GM12878 (cell line): ENCODE results near the gene DNAJC6. TPM values are rescaled to one million over a fixed set of nuclear protein-coding genes. Genes with fewer than 3 reads are reported as not detected.

ENCODE experiments used
- ATAC-seq: fragments of 200-7000 bp; cut with Tn5 transposase; 3 replicates; pipeline ENCODE4 v1.9.1; 2020; ENCODE audit warnings: mild to moderate bottlenecking, moderate library complexity
- BruUV-seq: library from RNA; stranded (reverse); fragments of 400-500 nt; replicated peaks from 2 replicates; lab custom pipeline; 2021; lab: Mats Ljungman, UMichigan
- CTCF ChIA-PET: fragments of 300-600 bp; sonication (Branson Sonifier 250); formaldehyde crosslinking; extraction: SDS; loops from one replicate; lab custom pipeline; 2021; ENCODE audit warnings: inconsistent platforms; lab: Yijun Ruan, JAX
- POLR2A ChIA-PET: fragments of 350-600 bp; formaldehyde crosslinking; extraction: SDS; loops from one replicate; lab custom pipeline; 2021; ENCODE audit warnings: inconsistent platforms; lab: Charles Lee
- RAD21 ChIA-PET: fragments of 300-600 bp; sonication (Branson Sonifier 250); formaldehyde crosslinking; loops from one replicate; lab custom pipeline; 2023; ENCODE audit warnings: antibody characterized with exemption; ENCODE audit not compliant: unreplicated experiment; lab: Charles Lee
- SMC1A ChIA-PET: fragments of 300-600 bp; sonication (Branson Sonifier 250); formaldehyde crosslinking; loops from one replicate; lab custom pipeline; 2023; ENCODE audit not compliant: unreplicated experiment, uncharacterized antibody; lab: Charles Lee
- DNase-seq: peaks from one replicate; pipeline ENCODE4 v3.0.0-alpha.2; 2011; ENCODE audit warnings: low read depth, low spot score
- FAIRE-seq: peaks from 3 replicates; lab custom pipeline; 2011; peaks lifted over from hg19 to GRCh38; lab: Jason Lieb, UNC
- H2AFZ ChIP-seq: 2 replicates; pipeline ENCODE4 v1.6.0; 2011; ENCODE audit warnings: low read depth, low read length, control low read depth; ENCODE audit not compliant: control insufficient read depth
- H3K27ac ChIP-seq: 2 replicates; pipeline ENCODE4 v1.5.1; 2011; ENCODE audit warnings: control low read depth; ENCODE audit not compliant: control insufficient read depth, insufficient read depth
- H3K27me3 ChIP-seq, 2 experiments: replicated peaks in 1 of 2; 2 replicates each; pipeline versions ENCODE4 v1.6.0 to v1.6.1; 2011; ENCODE audit warnings: low read length in 1 of 2; ENCODE audit not compliant: control insufficient read depth in 2 of 2, insufficient read depth in 2 of 2
- H3K36me3 ChIP-seq, 2 experiments: 2 replicates each; pipeline ENCODE4 v1.5.1; 2011; ENCODE audit warnings: low read length in 1 of 2; ENCODE audit not compliant: control insufficient read depth in 2 of 2, insufficient read depth in 2 of 2
- H3K4me1 ChIP-seq: 2 replicates; pipeline ENCODE4 v1.6.1; 2011; ENCODE audit warnings: mild to moderate bottlenecking, low read length, moderate library complexity, mixed read lengths; ENCODE audit not compliant: control insufficient read depth, insufficient read depth
- H3K4me2 ChIP-seq: 2 replicates; pipeline ENCODE4 v1.6.0; 2011; ENCODE audit warnings: control low read depth; ENCODE audit not compliant: control insufficient read depth, insufficient read depth
- H3K4me3 ChIP-seq: fragments of 200-600 bp; sonication (generic); 2 replicates; pipeline ENCODE4 v1.5.1; 2016
- H3K79me2 ChIP-seq: 2 replicates; pipeline ENCODE4 v1.6.0; 2011; ENCODE audit warnings: low read length; ENCODE audit not compliant: control insufficient read depth, insufficient read depth
- H3K9ac ChIP-seq: 2 replicates; pipeline ENCODE4 v1.8.0; 2011; ENCODE audit warnings: low read length, control low read depth, mixed read lengths; ENCODE audit not compliant: control insufficient read depth, insufficient read depth
- H3K9me3 ChIP-seq: replicated peaks from 3 replicates; pipeline ENCODE4 v1.5.1; 2011; ENCODE audit warnings: mild to moderate bottlenecking, low read length; ENCODE audit not compliant: control insufficient read depth, insufficient read depth
- H4K20me1 ChIP-seq: 2 replicates; pipeline ENCODE4 v1.6.0; 2011; ENCODE audit not compliant: control insufficient read depth, insufficient read depth
- BMI1 ChIP-seq: fragments of 450-650 bp; IDR thresholded peaks from 2 replicates; pipeline ENCODE4 v1.6.1; 2016; ENCODE audit warnings: mild to moderate bottlenecking, moderate library complexity, borderline replicate concordance
- CBFB ChIP-seq: IDR thresholded peaks from 2 replicates; pipeline ENCODE4 v1.6.1; 2016; ENCODE audit warnings: antibody characterized with exemption, low read depth
- ESRRA ChIP-seq: IDR thresholded peaks from 2 replicates; pipeline ENCODE4 v1.6.1; 2012; ENCODE audit warnings: mild to moderate bottlenecking, low read length, improper control_type of control experiment
- NFIC ChIP-seq: IDR thresholded peaks from 2 replicates; pipeline ENCODE4 v1.6.1; 2012; ENCODE audit warnings: low read depth, mild to moderate bottlenecking, inconsistent platforms, low read length, moderate library complexity
- NFYA ChIP-seq: IDR thresholded peaks from 2 replicates; pipeline ENCODE4 v1.6.1; 2011; ENCODE audit warnings: low read depth, mild to moderate bottlenecking, low read length, improper control_type of control experiment, borderline replicate concordance
- POU2F2 ChIP-seq: IDR thresholded peaks from 3 replicates; pipeline ENCODE4 v1.6.1; 2011; ENCODE audit warnings: low read depth, mild to moderate bottlenecking, low read length, borderline replicate concordance
- RAD51 ChIP-seq: fragments of 450-650 bp; IDR thresholded peaks from 2 replicates; pipeline ENCODE4 v1.6.1; 2016; ENCODE audit warnings: moderate library complexity, mild to moderate bottlenecking, inconsistent platforms
- RELA ChIP-seq: fragments of 450-650 bp; IDR thresholded peaks from 2 replicates; pipeline ENCODE4 v1.8.0; 2014; ENCODE audit warnings: borderline replicate concordance; ENCODE audit not compliant: partially characterized antibody
- STAT3 ChIP-seq: IDR thresholded peaks from 2 replicates; pipeline ENCODE4 v1.6.1; 2011; ENCODE audit warnings: low read depth, low read length, improper control_type of control experiment
- ZSCAN29 ChIP-seq: fragments of 450-650 bp; IDR thresholded peaks from 2 replicates; pipeline ENCODE4 v1.6.1; 2017; ENCODE audit warnings: mild to moderate bottlenecking, moderate library complexity
- WGBS: methylation state at CpG from one replicate; pipeline ENCODE4 v1.1.6; 2016; ENCODE audit warnings: low lambda C conversion rate; ENCODE audit not compliant: insufficient replicate concordance, insufficient coverage; ENCODE audit errors: missing lambda C conversion rate; 5-methylcytosine and 5-hydroxymethylcytosine counted together
- in situ Hi-C: fragments of 300-500 bp; cut with MboI; formaldehyde crosslinking; loops from 9 replicates; pipeline ENCODE4 v1.14.3; 2018; ENCODE audit warnings: mixed read lengths
- intact Hi-C: fragments of 100-400 bp; cut with micrococcal nuclease; formaldehyde crosslinking; loops from one replicate; pipeline ENCODE4 v1.14.2; 2022; ENCODE audit not compliant: unreplicated experiment
- polyA plus RNA-seq, 11 experiments: library from polyadenylated mRNA; depleted of rRNA in 4 of 11; unstranded in 6 of 11; stranded (reverse) in 5 of 11; fragments of >200 nt; fragmentation: Nextera tagmentation in 4 of 11; fragmentation: Illumina TruSeq in 1 of 11; extraction: Ambion mirVana in 4 of 11; extraction: Trizol in 1 of 11; gene quantifications; 1 replicate in 1 of 11; 2 replicates in 10 of 11; pipeline versions ENCODE4 v1.2.1 to v1.2.3, GENCODE V29; 2011 to 2016; ENCODE audit warnings: inconsistent platforms in 2 of 11, missing spikeins in 2 of 11, low read depth in 1 of 11
- total RNA-seq, 4 experiments: library from RNA; depleted of rRNA in 3 of 4; stranded (reverse); fragments of >200 nt in 3 of 4; fragmentation: Illumina TruSeq in 1 of 4; extraction: Trizol in 1 of 4; gene quantifications; 2 replicates each; pipeline versions ENCODE4 v1.2.1 to v1.2.3, GENCODE V29; 2013 to 2021

The DNAJC6 gene
- total and polyA plus RNA-seq, 10 of the 15 experiments (the other 5 are each of a cell fraction or from before 2014, with no cell fraction given) = 0.08 to 4.3 (median 2.7) TPM

GRCh38 chr1:65414538-65414937 is 105.2 kb downstream of the DNAJC6 start:
- DNase-seq = no peak
- CTCF ChIA-PET = interaction anchor here (0.7 kb wide), 1 partner anchor 1791 kb away, joined by 3 read pairs; no protein-coding TSS in a partner anchor
- peaks cover 6% of the 10 kb centered on the region for H3K4me1 ChIP-seq
- H3K9ac ChIP-seq = no peak overlapping the region
- H3K36me3 ChIP-seq = no peaks in the 10 kb centered on the region
- SMC1A ChIA-PET = no interaction called here
- H3K4me2 ChIP-seq = no peak overlapping the region
- FAIRE-seq = no peak
- RAD21 ChIA-PET = no interaction called here
- in situ Hi-C loops (no loop called here), intact Hi-C loops (no loop called here)
- no peak overlapping the region for H2AFZ ChIP-seq
- no peak for TF ChIP-seq RELA
- no peak for TF ChIP-seq ZSCAN29
- no peak for TF ChIP-seq STAT3
- TF ChIP-seq RAD51 = no peak
- TF ChIP-seq NFIC = no peak
- no peak for TF ChIP-seq NFYA
- TF ChIP-seq CBFB = no peak
- TF ChIP-seq POU2F2 = no peak
- no peak for TF ChIP-seq ESRRA
- no peak for TF ChIP-seq BMI1
- no peak for ATAC-seq
- 74% methylated on average over 4 of the region's 4 CpGs for WGBS
- H3K9me3 ChIP-seq = no peaks in the 10 kb centered on the region
- POLR2A ChIA-PET = interaction anchor here (0.6 to 0.7 kb wide), 2 partner anchors 53 to 225 kb away, joined by 4 to 7 read pairs; no protein-coding TSS in a partner anchor
- H4K20me1 ChIP-seq = no peaks in the 10 kb centered on the region
- H3K79me2 ChIP-seq = no peaks in the 10 kb centered on the region
- H3K27me3 ChIP-seq = no peaks in the 10 kb centered on the region
- BruUV-seq = no TSS peak
- no peak overlapping the region for H3K27ac ChIP-seq
- no peak overlapping the region for H3K4me3 ChIP-seq
